22Rv1 (cell line): Measurements from ENCODE around the gene RANBP17.

ENCODE experiments used
- ZFX ChIP-seq: fragments of 450-650 bp; IDR thresholded peaks from 2 replicates; pipeline ENCODE4 v1.6.1; 2017; ENCODE audit warnings: antibody characterized with exemption, borderline replicate concordance
- TF ChIP-seq, protein P1 (sequence below): fragments of 450-650 bp; IDR thresholded peaks from 2 replicates; pipeline ENCODE4 v1.5.1; 2017; ENCODE audit warnings: mild to moderate bottlenecking

DNA sequence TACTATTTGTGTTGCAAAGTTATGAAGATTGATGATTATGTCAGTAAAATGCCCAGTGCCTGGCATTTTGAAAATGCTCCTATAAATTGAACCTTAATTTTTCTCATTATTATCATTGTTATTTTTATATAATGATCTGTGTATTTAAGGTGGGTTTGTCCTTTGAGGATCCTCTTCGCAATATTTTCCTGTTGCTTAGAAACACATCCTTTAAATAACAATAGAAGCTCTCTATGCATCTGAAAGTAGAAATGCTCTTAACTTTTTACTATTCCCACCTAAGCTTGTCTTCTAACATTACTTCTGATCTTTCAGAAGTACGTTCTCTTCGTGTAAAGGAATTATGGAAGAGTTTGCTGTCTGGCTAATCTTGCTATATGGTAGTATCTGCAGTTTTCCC lies 232.5 kb downstream of the RANBP17 start:
- TF ChIP-seq, protein P1, sequence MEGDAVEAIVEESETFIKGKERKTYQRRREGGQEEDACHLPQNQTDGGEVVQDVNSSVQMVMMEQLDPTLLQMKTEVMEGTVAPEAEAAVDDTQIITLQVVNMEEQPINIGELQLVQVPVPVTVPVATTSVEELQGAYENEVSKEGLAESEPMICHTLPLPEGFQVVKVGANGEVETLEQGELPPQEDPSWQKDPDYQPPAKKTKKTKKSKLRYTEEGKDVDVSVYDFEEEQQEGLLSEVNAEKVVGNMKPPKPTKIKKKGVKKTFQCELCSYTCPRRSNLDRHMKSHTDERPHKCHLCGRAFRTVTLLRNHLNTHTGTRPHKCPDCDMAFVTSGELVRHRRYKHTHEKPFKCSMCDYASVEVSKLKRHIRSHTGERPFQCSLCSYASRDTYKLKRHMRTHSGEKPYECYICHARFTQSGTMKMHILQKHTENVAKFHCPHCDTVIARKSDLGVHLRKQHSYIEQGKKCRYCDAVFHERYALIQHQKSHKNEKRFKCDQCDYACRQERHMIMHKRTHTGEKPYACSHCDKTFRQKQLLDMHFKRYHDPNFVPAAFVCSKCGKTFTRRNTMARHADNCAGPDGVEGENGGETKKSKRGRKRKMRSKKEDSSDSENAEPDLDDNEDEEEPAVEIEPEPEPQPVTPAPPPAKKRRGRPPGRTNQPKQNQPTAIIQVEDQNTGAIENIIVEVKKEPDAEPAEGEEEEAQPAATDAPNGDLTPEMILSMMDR = no peak
- no peak for TF ChIP-seq ZFX
